NB4 (cell line): ENCODE measurements around the gene ANKIB1.
"Not testable (repeated sequence)": the region's sequence is repeated elsewhere in the genome, so short reads cannot be mapped to it uniquely, and the experiment has no call there.

ENCODE experiments used
- DNase-seq: peaks from one replicate; pipeline ENCODE4 v3.0.0; 2010; ENCODE audit warnings: low read depth
- H3K4me3 ChIP-seq: one replicate; pipeline ENCODE4 v1.5.1; 2011; ENCODE audit warnings: mild to moderate bottlenecking, low read depth, low read length, moderate library complexity
- MYC ChIP-seq: IDR thresholded peaks from 2 replicates; pipeline ENCODE4 v1.6.1; 2011; ENCODE audit warnings: low read depth, low read length
- POLR2A ChIP-seq: IDR thresholded peaks from 2 replicates; pipeline ENCODE4 v1.6.1; 2011; ENCODE audit warnings: mild to moderate bottlenecking; ENCODE audit not compliant: insufficient read length; ENCODE audit errors: extremely low read depth
- TF ChIP-seq, protein P1 (sequence below): IDR thresholded peaks from 2 replicates; pipeline ENCODE4 v1.6.1; 2011; ENCODE audit warnings: low read depth, low read length
- TF ChIP-seq, protein P2 (sequence below): IDR thresholded peaks from one replicate; pipeline ENCODE4 v1.5.1; 2012; ENCODE audit warnings: low read depth, low read length

The ANKIB1 gene

DNA sequence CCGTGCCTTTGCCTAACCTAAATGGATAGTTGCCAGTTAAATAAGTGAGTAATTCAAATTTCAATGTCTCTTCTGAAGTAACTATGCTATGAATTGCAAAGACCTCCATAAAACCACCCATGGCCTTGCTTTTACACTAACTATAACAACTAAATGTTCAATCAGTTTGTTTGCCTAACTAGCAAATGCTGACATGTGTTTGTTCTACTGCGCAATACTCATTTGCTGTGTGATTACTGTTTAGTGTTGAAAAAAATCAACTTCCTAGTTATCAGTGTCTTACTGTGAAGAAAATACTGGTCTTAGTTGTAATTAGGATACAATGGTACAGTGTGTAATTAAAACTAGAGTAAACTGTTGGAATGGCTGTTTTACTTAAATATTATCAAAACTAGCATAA lies 154.2 kb downstream of the ANKIB1 start:
- no peak for DNase-seq
- no peak overlapping the region for H3K4me3 ChIP-seq
- TF ChIP-seq, protein P1, sequence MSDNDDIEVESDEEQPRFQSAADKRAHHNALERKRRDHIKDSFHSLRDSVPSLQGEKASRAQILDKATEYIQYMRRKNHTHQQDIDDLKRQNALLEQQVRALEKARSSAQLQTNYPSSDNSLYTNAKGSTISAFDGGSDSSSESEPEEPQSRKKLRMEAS: no peak
- no peak for TF ChIP-seq POLR2A
- TF ChIP-seq, protein P2, sequence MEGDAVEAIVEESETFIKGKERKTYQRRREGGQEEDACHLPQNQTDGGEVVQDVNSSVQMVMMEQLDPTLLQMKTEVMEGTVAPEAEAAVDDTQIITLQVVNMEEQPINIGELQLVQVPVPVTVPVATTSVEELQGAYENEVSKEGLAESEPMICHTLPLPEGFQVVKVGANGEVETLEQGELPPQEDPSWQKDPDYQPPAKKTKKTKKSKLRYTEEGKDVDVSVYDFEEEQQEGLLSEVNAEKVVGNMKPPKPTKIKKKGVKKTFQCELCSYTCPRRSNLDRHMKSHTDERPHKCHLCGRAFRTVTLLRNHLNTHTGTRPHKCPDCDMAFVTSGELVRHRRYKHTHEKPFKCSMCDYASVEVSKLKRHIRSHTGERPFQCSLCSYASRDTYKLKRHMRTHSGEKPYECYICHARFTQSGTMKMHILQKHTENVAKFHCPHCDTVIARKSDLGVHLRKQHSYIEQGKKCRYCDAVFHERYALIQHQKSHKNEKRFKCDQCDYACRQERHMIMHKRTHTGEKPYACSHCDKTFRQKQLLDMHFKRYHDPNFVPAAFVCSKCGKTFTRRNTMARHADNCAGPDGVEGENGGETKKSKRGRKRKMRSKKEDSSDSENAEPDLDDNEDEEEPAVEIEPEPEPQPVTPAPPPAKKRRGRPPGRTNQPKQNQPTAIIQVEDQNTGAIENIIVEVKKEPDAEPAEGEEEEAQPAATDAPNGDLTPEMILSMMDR: no peak
- TF ChIP-seq MYC: no peak

DNA sequence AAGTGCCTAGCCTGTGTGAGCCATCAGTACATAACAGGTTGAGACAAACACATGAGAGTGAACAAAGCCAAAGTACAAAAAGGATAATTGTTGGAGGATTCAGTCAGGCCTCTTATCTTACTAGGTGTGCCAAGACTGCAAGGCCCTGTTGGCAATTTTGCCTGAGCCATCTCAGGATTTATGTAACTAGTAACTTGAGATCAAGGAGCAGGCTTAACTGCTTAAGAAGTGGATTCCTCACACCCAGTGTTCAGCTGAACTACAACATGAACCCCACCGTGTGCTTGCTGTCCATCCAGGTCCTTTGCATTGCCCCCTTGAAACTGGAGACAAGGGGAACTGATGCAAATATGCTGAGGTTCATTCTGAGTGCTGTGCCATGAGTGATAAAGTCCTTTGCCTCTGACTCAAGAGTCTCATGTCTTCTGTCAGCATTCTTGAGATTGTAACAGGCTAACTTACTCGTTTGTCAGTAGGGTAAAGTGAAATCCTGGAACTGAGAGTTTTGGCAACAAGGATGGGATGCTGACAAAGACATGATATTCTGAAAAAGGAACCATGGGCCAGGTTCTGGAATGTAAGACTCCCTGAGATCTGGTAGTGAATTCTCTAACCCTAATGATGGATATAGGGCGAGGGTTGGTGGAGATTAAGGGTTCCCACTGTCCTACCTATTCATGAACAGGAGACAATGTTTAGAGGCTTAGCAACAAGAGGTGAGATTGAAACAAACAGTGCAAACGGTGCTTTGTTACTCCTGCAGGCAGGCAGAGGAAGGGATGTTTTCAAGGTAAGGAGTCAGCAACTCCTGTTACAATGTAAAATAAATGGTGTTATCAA lies 157.4 kb downstream of the ANKIB1 start:
- DNase-seq: no peak
- no peak overlapping the region for H3K4me3 ChIP-seq
- TF ChIP-seq MYC: no peak
- TF ChIP-seq POLR2A: no peak
- TF ChIP-seq, protein P2: no peak
- TF ChIP-seq, protein P1: no peak

DNA sequence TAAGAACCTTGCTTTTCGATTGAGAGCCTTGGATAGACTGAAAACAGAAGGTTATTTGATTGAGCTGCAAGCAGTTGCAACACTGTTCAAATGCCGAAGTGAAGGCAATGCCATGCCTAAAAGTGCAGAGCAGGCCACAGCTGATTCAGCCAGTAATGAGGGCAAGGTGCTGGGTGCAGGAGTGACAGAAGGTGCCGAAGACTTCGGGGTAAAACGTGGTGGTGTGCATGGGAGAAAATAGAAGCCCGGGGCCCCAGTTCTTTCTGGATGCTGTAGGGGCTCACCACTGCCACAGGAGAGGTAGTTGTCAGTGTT lies 157.9 kb downstream of the ANKIB1 start:
- no peak overlapping the region for H3K4me3 ChIP-seq
- TF ChIP-seq POLR2A (no peak), MYC (no peak)
- TF ChIP-seq, protein P2: no peak
- TF ChIP-seq, protein P1: no peak
- peak; percentile 19 for DNase-seq

DNA sequence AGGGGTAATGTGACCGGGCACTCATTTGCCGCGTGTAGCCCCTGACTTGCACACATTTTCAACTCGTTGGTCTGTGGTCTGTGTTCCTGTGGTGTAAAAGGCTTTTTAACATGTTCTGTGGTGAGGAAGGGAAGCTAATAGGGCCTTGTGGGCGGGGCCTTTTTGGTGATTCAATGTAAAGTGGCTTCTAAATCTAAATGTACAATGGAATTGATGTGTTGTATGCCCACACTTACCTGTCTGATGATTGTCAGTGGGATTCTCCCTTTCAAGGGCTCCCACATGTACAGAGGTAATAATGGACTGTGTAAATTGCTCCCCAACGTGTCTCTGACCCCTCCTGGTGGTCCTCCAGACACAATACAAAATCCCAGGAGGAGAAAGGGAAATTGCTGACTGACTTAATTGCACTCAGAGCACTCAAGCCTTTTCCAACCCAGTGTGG lies 158.4 kb downstream of the ANKIB1 start:
- peak; percentile 89 for DNase-seq
- peak; percentile 92 for TF ChIP-seq MYC
- TF ChIP-seq, protein P2: peak; percentile 22
- no peak for TF ChIP-seq POLR2A
- TF ChIP-seq, protein P1: peak; percentile 86
- no peak overlapping the region for H3K4me3 ChIP-seq

DNA sequence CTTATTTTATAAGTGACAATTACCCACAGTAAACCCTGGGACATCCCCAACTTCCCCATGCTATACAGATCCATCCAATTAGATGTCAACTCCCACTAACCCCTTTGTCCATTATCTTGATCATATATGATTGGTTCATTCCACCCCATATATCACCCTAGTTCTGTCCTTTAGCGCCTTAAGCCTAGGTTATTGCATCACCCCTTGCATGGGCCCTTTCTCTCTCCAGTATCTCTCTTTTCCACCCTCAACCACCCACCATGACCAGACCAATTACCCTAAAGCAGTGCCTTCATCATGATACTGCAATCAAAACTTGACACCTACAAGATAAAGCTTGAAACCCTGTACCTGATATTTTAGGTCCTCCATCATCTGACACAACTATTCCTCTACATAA lies 163.6 kb downstream of the ANKIB1 start:
- no peak overlapping the region for H3K4me3 ChIP-seq
- no peak for DNase-seq
- TF ChIP-seq, protein P1: no peak
- TF ChIP-seq MYC: no peak
- TF ChIP-seq, protein P2: no peak

DNA sequence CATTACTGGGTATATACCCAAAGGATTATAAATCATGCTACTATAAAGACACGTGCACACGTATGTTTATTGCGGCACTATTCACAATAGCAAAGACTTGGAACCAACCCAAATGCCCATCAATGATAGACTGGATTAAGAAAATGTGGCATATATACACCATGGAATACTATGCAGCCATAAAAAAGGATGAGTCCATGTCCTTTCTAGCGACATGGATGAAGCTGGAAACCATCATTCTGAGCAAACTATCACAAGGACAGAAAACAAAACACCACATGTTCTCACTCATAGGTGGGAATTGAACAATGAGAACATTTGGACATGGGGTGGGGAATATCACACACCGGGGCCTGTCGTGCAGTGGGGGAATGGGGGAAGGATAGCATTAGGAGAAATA lies 164.4 kb downstream of the ANKIB1 start:
- not testable (repeated sequence) for DNase-seq, H3K4me3 ChIP-seq
